Keratinocyte (primary cell): Measurements from ENCODE around the gene LRFN5. TPM values are rescaled to one million over a fixed set of nuclear protein-coding genes. Genes with fewer than 3 reads are reported as not detected.

ENCODE experiments used
- DNase-seq: peaks from one replicate; pipeline ENCODE4 v3.0.0-alpha.2; 2011; ENCODE audit warnings: low read depth, missing footprints, low spot score
- FAIRE-seq: peaks from 2 replicates; lab custom pipeline; 2011; peaks lifted over from hg19 to GRCh38; lab: Jason Lieb, UNC
- H2AFZ ChIP-seq: 2 replicates; pipeline ENCODE4 v1.6.0; 2012; ENCODE audit warnings: low read length, control low read depth, inconsistent platforms; ENCODE audit not compliant: control insufficient read depth
- H3K27ac ChIP-seq: 2 replicates; pipeline ENCODE4 v1.5.1; 2011; ENCODE audit warnings: low read length; ENCODE audit not compliant: control insufficient read depth, insufficient read depth
- H3K27me3 ChIP-seq: 3 replicates; pipeline ENCODE4 v1.6.0; 2011; ENCODE audit warnings: low read length; ENCODE audit not compliant: control insufficient read depth, insufficient read depth; ENCODE audit errors: extremely low read depth
- H3K36me3 ChIP-seq, 2 experiments: 2 replicates in 1 of 2; 3 replicates in 1 of 2; pipeline ENCODE4 v1.5.1; 2011; ENCODE audit warnings: low read length in 2 of 2, mild to moderate bottlenecking in 1 of 2; ENCODE audit not compliant: control insufficient read depth in 2 of 2, insufficient read depth in 2 of 2; ENCODE audit errors: extremely low read depth in 1 of 2
- H3K4me1 ChIP-seq: 3 replicates; pipeline ENCODE4 v1.5.1; 2011; ENCODE audit warnings: low read length; ENCODE audit not compliant: control insufficient read depth, insufficient read depth; ENCODE audit errors: extremely low read depth
- H3K4me2 ChIP-seq: 3 replicates; pipeline ENCODE4 v1.6.0; 2011; ENCODE audit warnings: low read depth, low read length; ENCODE audit not compliant: control insufficient read depth, insufficient read depth; ENCODE audit errors: extremely low read depth
- H3K4me3 ChIP-seq, 3 experiments: fragments of 200-600 bp in 1 of 3; sonication (generic) in 1 of 3; 2 replicates in 2 of 3; 3 replicates in 1 of 3; pipeline ENCODE4 v1.5.1; 2011 to 2016; ENCODE audit warnings: low read length in 3 of 3, mild to moderate bottlenecking in 3 of 3, control low read depth in 2 of 3, inconsistent platforms in 1 of 3, low read depth in 1 of 3, mixed read lengths in 1 of 3, mixed run types in 1 of 3, moderate library complexity in 1 of 3; ENCODE audit not compliant: control insufficient read depth in 2 of 3, insufficient read depth in 2 of 3; ENCODE audit errors: extremely low read depth in 1 of 3
- H3K79me2 ChIP-seq: 2 replicates; pipeline ENCODE4 v1.6.0; 2012; ENCODE audit warnings: low read length; ENCODE audit not compliant: control insufficient read depth, insufficient read depth
- H3K9ac ChIP-seq: 3 replicates; pipeline ENCODE4 v1.6.0; 2011; ENCODE audit warnings: low read length; ENCODE audit not compliant: control insufficient read depth, insufficient read depth; ENCODE audit errors: extremely low read depth
- H3K9me1 ChIP-seq: 3 replicates; pipeline ENCODE4 v1.6.0; 2011; ENCODE audit warnings: low read length; ENCODE audit not compliant: control insufficient read depth, insufficient read depth; ENCODE audit errors: extremely low read depth
- H3K9me3 ChIP-seq: 2 replicates; pipeline ENCODE4 v1.5.1; 2012; ENCODE audit warnings: low read depth, low read length; ENCODE audit not compliant: control insufficient read depth
- H4K20me1 ChIP-seq: 3 replicates; pipeline ENCODE4 v1.6.0; 2011; ENCODE audit warnings: low read length; ENCODE audit not compliant: control insufficient read depth, insufficient read depth; ENCODE audit errors: extremely low read depth
- CTCF ChIP-seq, 3 experiments: IDR thresholded peaks in 1 of 3; conservative IDR thresholded peaks in 1 of 3; optimal IDR thresholded peaks in 1 of 3; 2 replicates in 2 of 3; 3 replicates in 1 of 3; pipeline versions ENCODE3 to v1.5.1; 2011; ENCODE audit warnings: low read length in 3 of 3, mild to moderate bottlenecking in 3 of 3, moderate library complexity in 2 of 3, control low read depth in 1 of 3, inconsistent platforms in 1 of 3; ENCODE audit not compliant: insufficient read depth in 2 of 3; ENCODE audit errors: extremely low read depth in 1 of 3
- EZH2 ChIP-seq: IDR thresholded peaks from one replicate; pipeline ENCODE4 v1.6.1; 2012; ENCODE audit warnings: inconsistent platforms, mild to moderate bottlenecking, low read length, moderate library complexity
- dilution Hi-C: fragments of 300-500 bp; cut with MboI; formaldehyde crosslinking; loops from one replicate; pipeline ENCODE4 v1.7.0; 2020; ENCODE audit warnings: low sequenced_read_pairs; ENCODE audit not compliant: extremely low pct_ligation_motif_present
- polyA plus RNA-seq, 5 experiments: library from polyadenylated mRNA; depleted of rRNA in 3 of 5; stranded (reverse) in 3 of 5; stranded (forward) in 1 of 5; unstranded in 1 of 5; fragments of >200 nt; gene quantifications; 1 replicate in 1 of 5; 2 replicates in 3 of 5; 3 replicates in 1 of 5; pipeline versions ENCODE4 v1.2.1 to v1.2.3, GENCODE V29; 2011 to 2012; ENCODE audit warnings: missing spikeins in 2 of 5, low read depth in 1 of 5, low replicate concordance in 1 of 5

The LRFN5 gene
- polyA plus RNA-seq, 1 donor (not counting 4 experiments of a cell fraction or from before 2014, with no cell fraction given) = not detected

GRCh38 chr14:41873686-41874317 lies 267.1 kb downstream of the LRFN5 start:
- Histone ChIP-seq H3K4me2 (no peak overlapping the region), H3K79me2 (no peaks in the 10 kb centered on the region), H2AFZ (no peak overlapping the region), H3K9ac (no peak overlapping the region), H3K36me3 (no peaks in the 10 kb centered on the region), H3K27me3 (no peaks in the 10 kb centered on the region), H3K4me3 (no peak overlapping the region), H3K4me1 (no peaks in the 10 kb centered on the region), H3K9me1 (no peaks in the 10 kb centered on the region), H3K9me3 (no peaks in the 10 kb centered on the region), H4K20me1 (no peaks in the 10 kb centered on the region), H3K27ac (no peak overlapping the region)
- TF ChIP-seq EZH2 (no peak), CTCF (optimal IDR thresholded peaks at IDR 0.05 in 1 of 3, IDR thresholded peaks at IDR 0.05 in 1 of 3, conservative IDR thresholded peaks at IDR 0.05 in 1 of 3; ENCODE audit: extremely low read depth in 1 of 3, insufficient read depth in 2 of 3, low read length in 3 of 3) (no peak)
- dilution Hi-C loops = no loop called here
- no peak for DNase-seq
- no peak for FAIRE-seq

- H3K4me1 ChIP-seq = no peaks in the 10 kb centered on the region
- H3K4me2 ChIP-seq = no peak overlapping the region
- H2AFZ ChIP-seq = no peak overlapping the region
- H3K4me3 ChIP-seq = no peak overlapping the region
- H3K9me3 ChIP-seq = no peaks in the 10 kb centered on the region
- H3K36me3 ChIP-seq = no peaks in the 10 kb centered on the region
- DNase-seq = no peak
- no peaks in the 10 kb centered on the region for H3K9me1 ChIP-seq
- no peak overlapping the region for H3K9ac ChIP-seq
- dilution Hi-C loops = no loop called here
- H3K79me2 ChIP-seq = no peaks in the 10 kb centered on the region
- FAIRE-seq = no peak
- no peak overlapping the region for H3K27ac ChIP-seq
- TF ChIP-seq CTCF (optimal IDR thresholded peaks at IDR 0.05 in 1 of 3, IDR thresholded peaks at IDR 0.05 in 1 of 3, conservative IDR thresholded peaks at IDR 0.05 in 1 of 3; ENCODE audit: extremely low read depth in 1 of 3, insufficient read depth in 2 of 3, low read length in 3 of 3) = no peak
- TF ChIP-seq EZH2 = no peak
- no peaks in the 10 kb centered on the region for H3K27me3 ChIP-seq
- no peaks in the 10 kb centered on the region for H4K20me1 ChIP-seq
These were observed 268.4 kb downstream of the LRFN5 start for GRCh38 chr14:41875116-41875515.
